Hepatocyte (in vitro differentiated cells): ENCODE measurements around the gene GAD1. TPM values are rescaled to one million over a fixed set of nuclear protein-coding genes. Genes with fewer than 3 reads are reported as not detected.
A peak's percentile ranks its signal among the peaks of the same experiment; 100 is the strongest.

Experiments used
- DNase-seq: peaks from one replicate; pipeline ENCODE4 v3.0.0-alpha.2; 2016; ENCODE audit warnings: low spot score
- H2AFZ ChIP-seq: fragments of 200-600 bp; sonication (generic); 2 replicates; pipeline ENCODE4 v1.6.0; 2016; ENCODE audit warnings: antibody characterized with exemption, mild to moderate bottlenecking
- H3K27ac ChIP-seq: fragments of 200-600 bp; sonication (generic); 2 replicates; pipeline ENCODE4 v1.5.1; 2016; ENCODE audit warnings: mild to moderate bottlenecking
- H3K27me3 ChIP-seq: fragments of 200-600 bp; sonication (generic); 2 replicates; pipeline ENCODE4 v1.6.1; 2016
- H3K36me3 ChIP-seq: fragments of 200-600 bp; sonication (generic); replicated peaks from 2 replicates; pipeline ENCODE4 v1.5.1; 2016; ENCODE audit warnings: low read depth; ENCODE audit not compliant: insufficient read depth
- H3K4me1 ChIP-seq: fragments of 200-600 bp; sonication (generic); 2 replicates; pipeline ENCODE4 v1.5.1; 2016; ENCODE audit warnings: mild to moderate bottlenecking, moderate library complexity; ENCODE audit not compliant: insufficient read depth
- H3K4me2 ChIP-seq: fragments of 200-600 bp; sonication (generic); 2 replicates; pipeline ENCODE4 v1.6.0; 2016
- H3K4me3 ChIP-seq: fragments of 200-600 bp; sonication (generic); 2 replicates; pipeline ENCODE4 v1.5.1; 2016; ENCODE audit warnings: mild to moderate bottlenecking
- H3K79me2 ChIP-seq: fragments of 200-600 bp; sonication (generic); 2 replicates; pipeline ENCODE4 v1.6.0; 2017; ENCODE audit warnings: mild to moderate bottlenecking
- H3K9me2 ChIP-seq: fragments of 200-600 bp; sonication (generic); replicated peaks from 2 replicates; pipeline ENCODE4 v1.6.0; 2017; ENCODE audit warnings: mild to moderate bottlenecking; ENCODE audit not compliant: insufficient read depth
- H3K9me3 ChIP-seq: fragments of 200-600 bp; sonication (generic); 2 replicates; pipeline ENCODE4 v1.5.1; 2016; ENCODE audit warnings: low read depth, mild to moderate bottlenecking
- H4K20me1 ChIP-seq: fragments of 200-600 bp; sonication (generic); 2 replicates; pipeline ENCODE4 v1.6.0; 2016; ENCODE audit warnings: mild to moderate bottlenecking; ENCODE audit not compliant: insufficient read depth, poor library complexity, severe bottlenecking
- EZH2 ChIP-seq: fragments of 200-600 bp; sonication (generic); IDR thresholded peaks from 2 replicates; pipeline ENCODE4 v1.6.1; 2016; ENCODE audit warnings: antibody characterized with exemption, mild to moderate bottlenecking, borderline replicate concordance
- EZH2phosphoT487 ChIP-seq: fragments of 200-600 bp; sonication (generic); IDR thresholded peaks from one replicate; pipeline ENCODE4 v1.6.1; 2018; ENCODE audit warnings: antibody characterized with exemption, mild to moderate bottlenecking, low read depth, moderate library complexity; ENCODE audit not compliant: unreplicated experiment, severe bottlenecking
- WGBS: methylation state at CpG from one replicate; pipeline ENCODE4 v1.1.6; 2016; ENCODE audit warnings: low lambda C conversion rate; ENCODE audit errors: missing lambda C conversion rate; 5-methylcytosine and 5-hydroxymethylcytosine counted together
- polyA plus RNA-seq: library from polyadenylated mRNA; unstranded; fragments of >200 nt; fragmentation: Nextera tagmentation; extraction: Ambion mirVana; gene quantifications from 2 replicates; pipeline ENCODE4 v1.2.1, GENCODE V29; 2016
- total RNA-seq: library from RNA; depleted of rRNA; stranded (reverse); fragments of >200 nt; gene quantifications from 2 replicates; pipeline ENCODE4 v1.2.3, GENCODE V29; 2014
- TF ChIP-seq, protein P1 (sequence below): fragments of 200-600 bp; sonication (generic); IDR thresholded peaks from 2 replicates; pipeline ENCODE4 v1.5.1; 2016; ENCODE audit warnings: antibody characterized with exemption, mild to moderate bottlenecking; ENCODE audit not compliant: poor library complexity

GAD1 gene
- total and polyA plus RNA-seq, 2 experiments from 2014 or later, result 0.50 to 1.1 TPM

DNA sequence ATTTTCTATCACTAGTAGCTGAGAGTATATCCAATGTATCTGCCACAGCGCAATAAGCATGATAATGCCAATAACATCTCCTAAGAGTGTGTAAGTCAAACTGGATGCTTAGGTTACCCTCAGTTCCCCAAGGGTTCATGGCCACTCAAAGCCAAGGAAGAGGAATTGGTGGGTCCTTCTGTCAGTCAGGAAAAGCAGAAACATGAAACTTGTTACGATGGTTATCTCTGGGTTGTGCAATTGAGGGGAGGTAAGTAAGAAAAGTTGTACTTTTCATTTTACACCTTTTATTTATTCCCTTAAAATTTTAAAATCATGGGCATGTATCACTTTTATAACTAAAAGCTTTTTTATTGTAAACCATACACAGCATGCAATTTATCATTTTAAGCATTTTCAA lies 10.1 kb upstream of the GAD1 start:
- no peaks in the 10 kb centered on the region for H3K27me3 ChIP-seq
- H3K9me3 ChIP-seq, result no peaks in the 10 kb centered on the region
- no peaks in the 10 kb centered on the region for H4K20me1 ChIP-seq
- H3K9me2 ChIP-seq, result no peaks in the 10 kb centered on the region
- H3K4me1 ChIP-seq, result no peaks in the 10 kb centered on the region
- H3K4me2 ChIP-seq, result no peak overlapping the region
- no peak overlapping the region for H2AFZ ChIP-seq
- DNase-seq, result no peak
- no peak overlapping the region for H3K27ac ChIP-seq
- no peaks in the 10 kb centered on the region for H3K79me2 ChIP-seq
- H3K4me3 ChIP-seq, result no peak overlapping the region
- TF ChIP-seq, protein P1, sequence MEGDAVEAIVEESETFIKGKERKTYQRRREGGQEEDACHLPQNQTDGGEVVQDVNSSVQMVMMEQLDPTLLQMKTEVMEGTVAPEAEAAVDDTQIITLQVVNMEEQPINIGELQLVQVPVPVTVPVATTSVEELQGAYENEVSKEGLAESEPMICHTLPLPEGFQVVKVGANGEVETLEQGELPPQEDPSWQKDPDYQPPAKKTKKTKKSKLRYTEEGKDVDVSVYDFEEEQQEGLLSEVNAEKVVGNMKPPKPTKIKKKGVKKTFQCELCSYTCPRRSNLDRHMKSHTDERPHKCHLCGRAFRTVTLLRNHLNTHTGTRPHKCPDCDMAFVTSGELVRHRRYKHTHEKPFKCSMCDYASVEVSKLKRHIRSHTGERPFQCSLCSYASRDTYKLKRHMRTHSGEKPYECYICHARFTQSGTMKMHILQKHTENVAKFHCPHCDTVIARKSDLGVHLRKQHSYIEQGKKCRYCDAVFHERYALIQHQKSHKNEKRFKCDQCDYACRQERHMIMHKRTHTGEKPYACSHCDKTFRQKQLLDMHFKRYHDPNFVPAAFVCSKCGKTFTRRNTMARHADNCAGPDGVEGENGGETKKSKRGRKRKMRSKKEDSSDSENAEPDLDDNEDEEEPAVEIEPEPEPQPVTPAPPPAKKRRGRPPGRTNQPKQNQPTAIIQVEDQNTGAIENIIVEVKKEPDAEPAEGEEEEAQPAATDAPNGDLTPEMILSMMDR, result no peak
- no peak for TF ChIP-seq EZH2phosphoT487
- no peak for TF ChIP-seq EZH2
- no peaks in the 10 kb centered on the region for H3K36me3 ChIP-seq
- WGBS, result 94% methylated on average over 2 of the region's 2 CpGs

DNA sequence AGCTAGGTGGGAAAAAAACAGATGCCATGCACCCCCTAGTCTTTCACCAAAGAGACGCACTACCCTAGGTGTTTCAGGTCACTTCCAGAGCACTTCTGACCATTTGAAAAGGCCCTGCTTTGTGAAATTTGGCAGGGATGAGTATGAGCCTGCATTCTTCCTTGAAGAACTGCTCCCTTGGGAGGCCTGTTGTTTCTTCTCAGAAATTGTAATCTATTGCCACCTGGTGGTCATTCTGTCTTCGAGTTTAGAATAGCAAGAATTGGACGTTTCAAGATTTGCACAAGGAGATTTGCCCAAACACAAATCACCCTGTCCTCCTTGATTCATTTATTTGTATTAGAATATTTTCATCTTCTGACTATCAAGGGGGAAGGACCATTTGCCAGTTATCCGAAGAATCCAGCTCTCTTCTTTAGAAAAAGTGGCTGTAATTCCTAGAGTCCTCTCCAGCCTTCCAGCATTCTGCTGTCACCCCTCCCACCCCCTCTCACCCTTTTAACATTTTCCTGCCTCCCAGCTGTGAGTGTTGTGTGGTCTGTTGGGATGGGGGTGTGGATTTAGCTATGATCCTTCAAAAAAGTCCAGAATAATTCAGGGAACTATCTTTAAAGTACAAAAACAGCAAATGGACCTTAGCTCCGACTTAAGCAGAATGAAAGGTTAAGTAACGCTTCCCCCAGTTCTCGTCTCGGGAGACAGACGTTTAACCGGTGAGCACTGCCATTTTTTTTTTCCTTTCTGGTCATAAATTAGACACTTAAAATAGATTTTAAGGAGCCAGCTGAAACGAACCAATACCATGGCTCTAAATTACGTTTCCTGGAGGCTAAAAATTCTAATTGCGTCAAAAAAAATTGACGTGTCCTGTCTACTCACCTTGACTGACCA lies 3.7 kb upstream of the GAD1 start:
- Histone ChIP-seq H3K27me3 (peaks cover 43% of the 10 kb centered on the region), H2AFZ (no peak overlapping the region), H3K4me3 (no peak overlapping the region), H3K27ac (no peak overlapping the region), H3K4me2 (peak overlapping the region; percentile 70), H3K4me1 (peaks cover 20% of the 10 kb centered on the region), H3K9me3 (no peaks in the 10 kb centered on the region), H3K36me3 (no peaks in the 10 kb centered on the region), H3K9me2 (no peaks in the 10 kb centered on the region), H4K20me1 (no peaks in the 10 kb centered on the region), H3K79me2 (no peaks in the 10 kb centered on the region)
- peak; percentile 92 for DNase-seq
- 2% methylated on average over 14 of the region's 14 CpGs for WGBS
- peak; percentile 38 for TF ChIP-seq EZH2phosphoT487
- TF ChIP-seq, protein P1, result peak; percentile 84
- no peak for TF ChIP-seq EZH2

DNA sequence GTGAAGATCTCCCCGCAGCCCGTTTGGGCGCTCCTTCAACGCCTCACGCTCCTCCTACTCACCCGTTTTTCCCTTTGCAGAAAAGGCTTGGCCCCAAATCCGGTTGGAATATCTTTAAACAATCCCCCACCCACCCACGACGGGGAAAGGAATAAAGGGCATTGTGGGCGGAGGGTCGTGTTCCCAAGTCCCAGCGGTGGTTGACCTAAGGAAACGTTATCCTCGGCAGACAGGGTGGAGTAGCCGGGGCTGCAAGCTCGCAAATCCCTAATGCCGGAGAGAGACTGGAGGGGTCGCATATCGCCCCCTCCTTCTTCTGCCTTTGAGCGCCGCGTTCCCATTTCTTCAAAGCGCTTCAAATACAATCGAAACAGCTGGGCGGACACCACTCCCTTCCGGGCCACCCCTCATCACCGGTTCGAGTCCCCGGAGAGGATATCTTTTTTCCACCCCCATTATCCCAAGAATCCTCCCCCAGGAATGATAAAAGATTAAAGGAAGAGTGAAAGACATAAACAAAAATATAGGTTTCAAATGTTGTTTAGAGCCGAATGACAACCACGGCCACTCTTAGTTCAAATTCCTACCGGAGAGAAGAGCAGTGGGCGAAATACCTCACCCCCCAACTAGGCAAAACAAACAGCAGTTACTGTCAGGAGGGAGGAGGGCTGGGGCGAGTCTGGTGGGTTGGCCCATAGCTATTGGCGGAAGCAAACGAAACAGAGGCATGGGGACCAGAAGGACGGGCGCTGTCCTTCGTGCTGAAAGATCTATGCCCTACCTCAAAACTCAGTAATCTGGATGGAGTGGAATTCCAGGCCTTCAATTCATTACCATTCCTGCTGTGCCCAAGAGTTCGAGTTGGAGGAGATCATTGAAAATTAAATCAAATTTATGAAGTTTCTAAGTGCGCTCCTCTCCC lies 2.8 kb upstream of the GAD1 start:
- no peaks in the 10 kb centered on the region for H4K20me1 ChIP-seq
- H3K36me3 ChIP-seq, result no peaks in the 10 kb centered on the region
- H3K9me3 ChIP-seq, result no peaks in the 10 kb centered on the region
- no peak overlapping the region for H3K4me3 ChIP-seq
- 4% methylated on average over 41 of the region's 41 CpGs for WGBS
- H3K79me2 ChIP-seq, result no peaks in the 10 kb centered on the region
- H3K27me3 ChIP-seq, result peaks cover 52% of the 10 kb centered on the region
- H3K9me2 ChIP-seq, result no peaks in the 10 kb centered on the region
- no peak overlapping the region for H2AFZ ChIP-seq
- H3K4me2 ChIP-seq, result peak overlapping the region; percentile 70
- peak; percentile 86 for DNase-seq
- no peak for TF ChIP-seq EZH2phosphoT487
- TF ChIP-seq EZH2, result peak; percentile 40
- peaks cover 28% of the 10 kb centered on the region for H3K4me1 ChIP-seq
- H3K27ac ChIP-seq, result no peak overlapping the region
